CD4-positive, alpha-beta T cell treated with Interleukin-15 for 4 hours (primary cell): ENCODE measurements around the gene FAM89B.

ENCODE experiments used
- DNase-seq: peaks from one replicate; pipeline ENCODE4 v3.0.0-alpha.2; 2020; ENCODE audit warnings: low spot score

Gene FAM89B

DNA sequence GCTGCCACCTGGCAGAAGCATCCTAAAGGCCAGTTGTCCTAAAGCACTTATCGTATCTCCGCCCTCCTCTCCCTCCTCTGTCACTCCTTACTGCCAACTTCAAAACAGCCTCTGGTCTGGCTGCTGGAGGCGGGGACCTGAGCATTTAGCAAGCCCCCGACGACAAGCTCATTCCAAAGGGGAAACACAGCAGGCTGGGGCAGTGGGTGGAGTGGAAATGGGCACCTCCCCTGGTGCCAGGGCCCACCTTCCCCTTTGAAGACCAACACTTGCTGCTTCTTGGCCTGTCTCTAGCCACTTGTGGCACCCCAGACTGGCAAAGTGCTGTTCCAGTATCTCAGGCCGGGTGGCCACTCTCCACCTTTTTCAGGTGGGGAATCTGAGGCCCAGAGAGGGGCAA lies 38.1 kb downstream of the FAM89B start:
- DNase-seq: no peak

- DNase-seq: no peak
These were observed 38.9 kb downstream of the FAM89B start for GRCh38 chr11:65611028-65611757.

DNA sequence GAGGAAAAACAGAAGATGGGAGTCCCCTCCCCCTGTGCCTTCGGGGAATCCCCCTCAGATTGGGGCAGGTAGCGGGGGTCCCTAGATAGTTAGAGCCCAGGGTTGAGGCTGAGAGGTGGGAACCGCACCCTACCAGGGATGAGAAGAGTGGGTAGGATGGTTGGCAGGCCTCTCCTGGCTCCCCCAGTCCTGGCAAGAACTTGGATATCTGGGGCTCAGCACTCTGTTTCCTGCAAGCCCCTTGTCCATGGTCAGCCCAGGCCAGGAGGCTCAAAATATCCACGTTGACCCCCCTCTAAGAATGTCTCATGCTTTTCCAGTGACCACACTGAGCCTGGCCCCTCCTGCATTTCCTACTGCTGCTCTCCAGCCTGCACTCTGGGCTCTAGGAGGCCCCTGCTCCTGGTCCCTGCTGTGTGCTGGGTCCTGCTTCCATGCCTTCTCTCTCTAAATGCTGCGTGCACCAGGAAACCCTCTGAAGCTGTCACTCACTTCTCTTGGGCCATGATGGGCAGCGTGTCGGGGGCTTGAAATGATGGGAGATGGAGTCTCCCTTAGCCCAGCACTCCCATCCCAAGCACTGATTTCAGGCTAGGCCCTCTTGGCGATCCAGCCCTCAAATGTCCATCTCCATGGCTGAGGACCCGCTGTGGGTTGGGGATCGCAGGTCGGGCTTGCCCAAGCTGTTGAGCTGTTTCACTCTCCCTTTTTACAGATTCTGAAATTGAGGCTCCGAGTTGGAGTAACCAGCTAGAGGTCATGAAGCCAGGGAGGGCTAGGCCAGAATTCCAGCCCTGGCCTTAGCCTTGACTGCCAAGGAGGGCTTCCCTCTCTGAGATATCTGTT lies 39.6 kb downstream of the FAM89B start:
- DNase-seq: no peak

DNA sequence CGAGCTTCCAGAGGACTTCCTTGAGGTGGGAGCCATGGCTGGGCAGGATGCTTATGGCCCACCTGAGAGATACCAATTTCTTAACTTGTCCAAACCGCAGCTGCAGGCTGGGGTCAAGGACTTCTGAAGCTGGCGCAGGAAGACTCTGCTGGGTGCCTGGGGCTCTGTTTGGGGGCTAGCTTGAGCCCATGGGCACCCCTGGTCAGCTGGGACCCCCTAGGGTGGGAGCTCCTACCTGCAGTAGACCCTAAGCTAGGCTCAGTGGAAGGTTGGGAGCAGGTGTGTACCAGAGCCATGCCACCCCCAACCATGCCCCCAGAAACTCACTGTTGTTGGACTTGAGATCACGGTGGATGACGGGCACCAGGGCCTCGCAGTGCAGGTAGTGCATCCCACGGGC lies 40.4 kb downstream of the FAM89B start:
- no peak for DNase-seq

DNA sequence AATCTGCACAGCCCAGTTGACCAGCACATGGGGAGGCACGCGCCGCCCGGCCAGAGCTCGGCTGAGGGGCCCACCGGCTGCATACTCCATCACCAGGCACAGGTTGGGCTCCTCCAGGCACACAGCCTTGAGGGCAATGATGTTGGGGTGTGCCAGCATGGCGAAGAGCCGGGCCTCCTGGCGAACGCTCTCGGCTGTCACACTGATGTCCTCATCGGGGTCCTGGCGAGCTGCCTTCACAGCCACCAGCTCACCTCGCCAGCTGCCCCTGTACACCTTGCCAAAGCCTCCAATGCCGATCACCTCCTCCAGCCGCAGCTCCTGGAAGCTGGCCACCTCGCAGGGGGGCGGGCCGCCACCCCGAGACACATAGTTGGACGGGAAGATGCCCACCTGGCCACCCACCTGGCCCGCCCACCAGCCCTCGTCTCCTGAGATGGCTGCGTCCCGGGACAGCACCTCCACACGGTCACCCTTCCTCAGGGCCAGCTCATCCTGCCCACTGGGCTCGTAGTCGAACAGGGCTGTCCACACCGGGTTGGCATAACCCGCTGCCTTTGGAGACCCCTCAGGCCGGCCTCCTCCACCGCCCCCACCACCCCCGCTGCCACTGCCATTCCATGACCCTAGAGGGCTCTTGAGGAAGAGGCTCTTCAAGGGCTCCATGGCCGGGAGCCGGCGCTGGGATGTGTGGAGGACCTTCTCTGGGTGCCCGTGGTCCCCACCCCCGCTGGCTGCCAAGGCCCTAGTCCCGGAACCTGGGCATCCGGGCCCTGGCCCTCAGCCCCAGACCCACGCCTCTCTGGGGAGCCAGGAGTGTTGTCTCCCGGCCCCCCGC lies 41.0 kb downstream of the FAM89B start:
- no peak for DNase-seq

DNA sequence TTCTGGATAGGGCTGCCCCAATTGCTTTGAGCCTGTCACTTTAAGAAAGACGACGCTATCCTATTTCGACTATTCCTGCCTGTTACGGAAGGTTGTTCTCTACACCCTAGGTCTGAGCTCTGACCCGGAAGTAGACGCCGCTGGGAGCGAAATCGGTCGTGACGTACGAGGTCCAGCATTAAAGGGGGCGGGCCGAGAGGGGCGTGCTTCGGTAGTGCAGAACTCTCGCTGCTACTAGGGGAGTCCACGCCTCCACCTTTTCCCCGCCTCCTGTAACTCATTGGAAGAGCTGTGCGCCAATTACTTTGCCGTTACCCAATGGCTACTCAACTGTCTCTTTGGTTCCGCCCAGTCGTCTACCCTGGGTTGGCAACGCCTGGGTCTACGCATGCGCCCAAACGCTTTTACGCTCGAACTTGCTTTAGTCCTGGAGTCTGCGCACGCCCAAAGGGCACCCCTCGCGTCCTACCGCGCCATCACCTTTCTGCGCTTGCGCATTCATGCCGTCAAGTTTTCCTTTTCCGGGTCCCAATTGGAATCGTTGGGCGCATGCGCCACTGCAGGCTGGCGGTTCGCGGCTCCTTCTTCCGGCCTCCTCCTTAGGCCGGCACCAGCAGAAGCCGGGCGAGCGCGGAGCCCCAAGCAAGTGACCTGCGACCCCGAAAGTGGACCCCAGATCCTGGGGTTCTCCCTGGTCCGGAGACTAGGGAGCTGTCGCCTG lies 43.1 kb downstream of the FAM89B start, which contains the start of gene PCNX3:
Gene PCNX3 (plus strand): TSS at position 548 of the 721 bp plus-strand sequence. CDS start 536 bp downstream, outside the sequence.
- peak; percentile 100 for DNase-seq

- no peak for DNase-seq
These were observed 43.7 kb downstream of the FAM89B start for GRCh38 chr11:65615950-65616574.

DNA sequence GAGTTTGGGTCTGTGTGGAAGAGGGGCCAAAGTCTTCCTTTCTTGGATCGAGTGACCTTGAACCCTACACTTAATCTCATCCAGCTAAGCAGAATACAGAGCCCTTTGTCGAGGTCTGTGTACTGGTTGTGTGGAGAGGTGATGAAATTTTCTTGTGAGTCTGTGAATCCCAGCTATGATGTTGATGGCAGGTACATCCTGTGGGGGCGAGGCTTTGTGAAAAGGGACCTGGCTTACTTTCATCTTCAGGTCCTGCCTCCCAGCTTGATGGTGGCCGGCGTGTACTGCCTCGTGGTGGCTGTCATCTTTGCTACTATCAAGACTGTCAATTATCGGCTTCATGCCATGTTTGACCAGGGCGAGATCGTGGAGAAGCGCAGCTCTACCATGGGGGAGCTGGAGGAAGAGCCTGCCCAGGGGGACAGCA lies 44.2 kb downstream of the FAM89B start:
- no peak for DNase-seq

GRCh38 chr11:65617136-65617850 lies 45.0 kb downstream of the FAM89B start:
- DNase-seq: no peak

DNA sequence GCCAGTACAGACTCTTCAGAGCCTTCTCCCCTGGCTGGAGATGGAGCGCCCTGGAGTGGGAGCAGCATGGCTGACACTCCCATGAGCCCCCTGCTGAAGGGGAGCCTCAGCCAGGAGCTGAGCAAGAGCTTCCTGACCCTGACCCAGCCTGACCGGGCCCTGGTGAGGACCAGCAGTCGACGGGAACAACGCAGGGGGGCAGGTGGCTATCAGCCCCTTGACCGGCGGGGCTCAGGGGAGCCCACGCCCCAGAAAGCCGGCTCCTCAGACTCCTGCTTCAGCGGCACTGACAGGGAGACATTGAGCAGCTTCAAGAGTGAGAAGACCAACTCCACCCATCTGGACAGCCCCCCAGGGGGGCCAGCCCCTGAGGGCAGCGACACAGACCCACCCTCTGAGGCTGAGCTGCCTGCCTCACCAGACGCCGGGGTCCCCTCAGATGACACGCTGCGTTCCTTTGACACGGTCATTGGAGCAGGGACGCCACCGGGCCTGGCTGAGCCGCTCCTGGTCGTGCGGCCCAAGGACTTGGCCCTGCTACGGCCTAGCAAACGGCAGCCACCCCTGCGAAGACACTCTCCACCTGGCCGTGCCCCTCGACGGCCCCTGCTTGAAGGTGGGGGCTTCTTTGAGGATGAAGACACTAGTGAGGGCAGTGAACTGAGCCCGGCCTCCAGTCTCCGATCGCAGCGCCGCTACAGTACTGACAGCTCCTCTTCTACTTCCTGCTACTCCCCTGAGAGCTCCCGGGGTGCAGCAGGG lies 45.8 kb downstream of the FAM89B start:
- DNase-seq: no peak

GRCh38 chr11:65618763-65619162 lies 46.4 kb downstream of the FAM89B start:
- no peak for DNase-seq

- no peak for DNase-seq
These were observed 47.1 kb downstream of the FAM89B start for GRCh38 chr11:65619281-65619928.

- no peak for DNase-seq
These were observed 48.3 kb downstream of the FAM89B start for GRCh38 chr11:65620666-65621065.

GRCh38 chr11:65621460-65621859 lies 49.1 kb downstream of the FAM89B start:
- no peak for DNase-seq

GRCh38 chr11:65622011-65622410 lies 49.7 kb downstream of the FAM89B start:
- DNase-seq: no peak

DNA sequence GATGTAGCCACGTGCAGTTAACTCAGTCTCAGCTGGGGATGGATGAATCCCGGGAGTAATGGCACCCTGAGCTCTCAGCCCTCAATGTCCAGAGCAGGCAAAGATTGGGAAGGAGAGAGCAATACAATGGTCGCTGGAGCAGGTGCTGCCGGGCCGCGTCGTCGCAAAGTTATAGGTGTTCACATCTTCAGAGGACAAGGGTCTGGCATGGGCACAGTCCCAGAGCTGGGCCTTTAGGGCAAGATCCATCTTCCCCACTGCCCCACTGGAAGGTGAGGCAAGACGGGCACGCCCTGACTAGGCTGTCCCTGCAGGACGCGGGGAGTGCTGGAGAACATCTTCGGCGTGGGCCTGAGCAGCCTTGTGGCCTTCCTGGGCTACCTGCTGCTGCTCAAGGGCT lies 50.8 kb downstream of the FAM89B start:
- no peak for DNase-seq
